Breast epithelium (tissue), 3 donors: ENCODE results near the gene MYO1C.

Experiments used
- CTCF ChIP-seq, 3 donors: fragments of 450-650 bp; IDR thresholded peaks; one replicate each; pipeline ENCODE4 v1.5.1; 2016 to 2017; ENCODE audit warnings: antibody characterized with exemption in 3 of 3, mild to moderate bottlenecking in 3 of 3, moderate library complexity in 3 of 3
- POLR2A ChIP-seq: fragments of 450-650 bp; IDR thresholded peaks from one replicate; pipeline ENCODE4 v1.6.1; 2016; ENCODE audit warnings: antibody characterized with exemption, mild to moderate bottlenecking, moderate library complexity
- POLR2AphosphoS5 ChIP-seq, 3 donors: sonication (generic); formaldehyde crosslinking; IDR thresholded peaks; one replicate each; pipeline ENCODE4 v1.6.1; 2017; ENCODE audit warnings: antibody characterized with exemption in 3 of 3

DNA sequence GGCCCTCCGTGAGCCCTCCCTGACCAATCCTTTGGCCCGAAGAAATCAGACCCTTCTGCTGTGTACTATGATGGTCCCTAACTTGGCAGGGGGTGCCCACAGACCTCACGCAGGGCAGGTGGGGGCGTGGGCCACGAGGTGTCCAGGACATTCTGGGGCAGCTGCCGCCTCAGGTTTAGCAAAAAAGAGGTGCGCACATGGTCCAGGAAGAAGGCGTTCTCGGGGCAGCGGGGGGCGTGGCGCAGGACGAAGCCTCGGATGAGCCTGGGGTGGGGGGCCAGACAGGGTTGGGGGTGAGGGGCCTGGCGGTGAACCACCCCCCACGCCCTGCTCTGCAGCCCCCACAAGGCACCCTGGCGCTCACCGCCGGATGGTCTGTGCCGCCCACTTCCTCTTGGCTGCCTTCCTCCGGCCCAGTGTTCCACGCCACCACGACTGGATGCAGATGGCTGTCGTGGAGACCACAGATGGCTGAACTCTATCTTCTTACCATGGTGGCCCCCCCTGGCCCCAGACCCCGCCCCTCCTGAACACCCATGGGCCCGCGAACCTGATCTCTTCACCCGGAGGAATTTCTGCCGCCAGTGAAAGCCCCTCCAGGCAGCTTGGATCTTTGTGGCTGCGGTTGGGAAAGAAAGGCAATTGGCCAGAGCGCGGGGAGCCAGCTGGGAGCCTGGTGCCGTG is 22.3 kb downstream of the MYO1C start:
- TF ChIP-seq CTCF (IDR thresholded peaks at IDR 0.05) (no peak), POLR2A (no peak), POLR2AphosphoS5 (IDR thresholded peaks at IDR 0.05) (no peak)
